Measurements from ENCODE around the gene DIPK1A. TPM values are rescaled to one million over a fixed set of nuclear protein-coding genes. Genes with fewer than 3 reads are reported as not detected.

The DIPK1A gene
- total RNA-seq, 2 donors from 2014 or later = 7.9 to 8.7 TPM

DNA sequence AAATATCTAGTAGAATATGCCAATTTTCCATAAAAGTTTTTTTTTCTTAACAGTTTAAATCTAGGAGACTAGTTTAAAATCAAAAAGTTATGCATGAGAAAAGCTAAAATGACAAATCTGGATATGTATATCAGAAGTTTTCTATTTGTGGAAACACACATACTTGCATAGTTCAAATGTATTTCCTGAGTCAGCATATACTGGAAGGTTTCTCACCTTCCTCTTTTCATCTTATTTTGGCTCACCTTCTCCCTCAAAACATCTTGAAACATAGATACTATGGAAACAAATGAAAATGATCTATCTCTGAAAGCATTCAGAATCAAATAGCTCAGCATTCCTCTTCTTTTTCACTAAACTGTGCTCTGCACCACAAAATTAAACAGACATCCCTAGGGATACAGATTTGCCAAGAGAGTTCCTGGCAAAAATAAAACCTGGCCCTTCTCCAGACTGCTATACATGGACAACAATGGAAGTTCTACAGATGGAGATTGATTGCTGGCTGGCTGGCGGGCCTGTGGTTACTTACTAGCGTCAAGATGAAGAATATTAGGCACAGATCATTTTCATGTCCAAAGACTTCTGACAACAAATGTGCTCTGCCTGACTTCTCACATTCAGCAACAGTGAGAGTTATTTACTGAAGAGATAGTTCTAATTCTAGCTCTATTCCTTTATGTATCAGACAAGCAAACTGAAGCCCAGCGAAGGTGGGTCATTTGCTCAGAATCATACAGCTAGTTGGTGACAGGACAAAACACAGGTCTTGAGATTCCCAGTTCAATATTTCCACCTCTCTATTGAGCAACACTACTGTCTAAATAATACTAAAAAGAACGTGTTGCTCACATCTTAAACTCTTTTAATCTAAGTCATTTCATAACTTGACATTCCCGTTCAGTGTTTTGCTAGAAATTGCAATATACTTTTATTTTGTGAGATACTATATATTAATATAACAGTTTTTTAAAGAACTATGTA is 26.6 kb downstream of the DIPK1A start:
- H3K9me3 ChIP-seq (ENCODE audit: control insufficient read depth, low read length, poor library complexity, severe bottlenecking) = no peaks in the 10 kb centered on the region
- no peaks in the 10 kb centered on the region for H3K27me3 Mint-ChIP-seq
- H3K4me1 Mint-ChIP-seq = peaks cover 31% of the 10 kb centered on the region
- H3K4me3 Mint-ChIP-seq = no peak overlapping the region
- H3K27ac Mint-ChIP-seq = no peak overlapping the region
- H3K36me3 Mint-ChIP-seq (ENCODE audit: low read depth) = peaks cover 8% of the 10 kb centered on the region
- no peak for ATAC-seq
- no peak for DNase-seq

DNA sequence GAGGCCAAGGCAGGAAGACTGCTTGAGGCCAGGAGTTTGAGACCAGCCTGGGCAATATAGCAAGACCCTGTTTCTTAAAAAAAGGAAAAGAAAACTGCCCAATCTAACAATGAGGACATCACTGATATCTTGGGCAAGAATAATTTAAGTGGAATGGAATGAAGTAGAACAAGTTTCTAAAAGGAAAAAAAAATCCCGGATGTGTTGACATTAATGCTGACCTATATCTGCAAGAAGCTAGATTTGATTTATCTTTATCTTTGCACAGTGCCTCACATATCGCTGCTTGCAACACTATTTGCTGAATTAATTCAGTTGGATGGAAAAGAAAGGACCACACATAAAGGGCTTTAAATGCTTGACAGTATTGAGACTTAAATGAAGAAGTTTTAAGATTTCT is 27.8 kb downstream of the DIPK1A start:
- Mint-ChIP-seq H3K4me1 (peaks cover 36% of the 10 kb centered on the region), H3K36me3 (ENCODE audit: low read depth) (peaks cover 8% of the 10 kb centered on the region), H3K27ac (no peak overlapping the region)

DNA sequence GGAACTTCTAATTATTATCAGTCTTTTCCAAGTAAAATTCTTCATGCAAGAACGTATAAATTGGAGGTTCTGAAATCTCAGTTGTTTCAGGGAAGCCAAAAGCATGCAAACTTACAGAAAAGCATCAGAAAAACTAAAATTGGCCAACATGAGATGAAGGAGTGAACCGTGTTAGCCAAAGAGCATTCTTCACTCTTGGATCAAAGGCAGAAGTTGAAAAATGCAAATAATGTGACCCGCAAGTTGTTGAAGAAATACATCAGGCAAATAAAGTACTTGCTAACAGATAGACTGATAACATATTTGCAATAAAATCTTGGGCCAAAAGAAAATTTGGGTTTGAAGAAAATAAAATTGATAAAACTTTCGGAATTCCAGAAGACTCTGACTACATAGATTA is 29.6 kb downstream of the DIPK1A start:
- no peaks in the 10 kb centered on the region for H3K9me3 ChIP-seq (ENCODE audit: control insufficient read depth, low read length, poor library complexity, severe bottlenecking)
- DNase-seq (no peak), ATAC-seq (no peak)
- Mint-ChIP-seq H3K27me3 (no peaks in the 10 kb centered on the region), H3K36me3 (ENCODE audit: low read depth) (peaks cover 8% of the 10 kb centered on the region), H3K4me3 (no peak overlapping the region), H3K4me1 (peaks cover 37% of the 10 kb centered on the region), H3K27ac (no peak overlapping the region)

More for the DNA sequence above, 27.8 kb downstream of the DIPK1A start:
- H3K27me3 Mint-ChIP-seq = no peaks in the 10 kb centered on the region
- DNase-seq (no peak), ATAC-seq (no peak)
- H3K9me3 ChIP-seq (ENCODE audit: control insufficient read depth, low read length, poor library complexity, severe bottlenecking) = no peaks in the 10 kb centered on the region
- H3K4me3 Mint-ChIP-seq = peak overlapping the region; percentile 41

DNA sequence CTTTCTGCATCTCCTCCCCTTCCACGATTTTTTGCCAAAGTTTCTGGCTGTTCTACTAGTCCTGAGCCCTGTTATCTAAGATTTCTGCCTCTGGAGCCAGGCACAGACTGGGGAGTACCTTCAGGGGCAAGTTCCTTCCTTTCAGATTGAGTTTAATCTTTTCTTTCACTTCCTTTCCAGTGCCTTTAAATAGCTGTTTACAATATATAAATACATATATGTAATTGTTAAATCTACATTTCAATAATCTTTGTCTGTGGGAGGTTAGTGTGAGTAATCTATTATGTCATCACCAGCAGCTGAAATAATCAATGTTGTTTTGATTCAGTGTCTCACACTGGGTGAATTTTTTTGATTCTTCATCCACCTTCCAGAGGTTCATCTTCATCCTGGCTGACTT is 31.8 kb downstream of the DIPK1A start:
- DNase-seq (no peak), ATAC-seq (no peak)
- H3K9me3 ChIP-seq (ENCODE audit: control insufficient read depth, low read length, poor library complexity, severe bottlenecking) = no peaks in the 10 kb centered on the region
- H3K36me3 Mint-ChIP-seq (ENCODE audit: low read depth) = peaks cover 6% of the 10 kb centered on the region
- no peak overlapping the region for H3K4me3 Mint-ChIP-seq
- no peaks in the 10 kb centered on the region for H3K27me3 Mint-ChIP-seq
- peak overlapping the region; percentile 10 for H3K27ac Mint-ChIP-seq
- H3K4me1 Mint-ChIP-seq = peaks cover 29% of the 10 kb centered on the region

DNA sequence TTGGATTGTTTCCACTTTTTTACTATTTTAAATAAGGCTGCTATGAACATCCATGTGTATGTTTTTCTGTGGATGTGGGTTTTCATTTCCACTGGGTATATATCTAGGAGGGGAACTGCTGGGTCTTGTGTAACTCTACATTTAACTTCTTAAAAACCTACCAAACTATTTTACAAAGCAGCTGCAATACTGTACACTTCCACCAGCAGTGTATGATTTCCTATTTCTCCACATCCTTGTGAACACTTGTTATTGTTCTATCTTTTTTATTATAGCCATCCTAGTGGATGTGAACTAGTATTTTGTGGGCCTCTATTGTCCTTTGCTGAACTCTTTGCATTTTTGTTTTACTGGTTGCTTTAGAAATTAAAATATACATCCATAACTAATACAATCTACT is 33.4 kb downstream of the DIPK1A start:
- peaks cover 3% of the 10 kb centered on the region for H3K36me3 Mint-ChIP-seq (ENCODE audit: low read depth)
- H3K9me3 ChIP-seq (ENCODE audit: control insufficient read depth, low read length, poor library complexity, severe bottlenecking) = no peaks in the 10 kb centered on the region
- no peaks in the 10 kb centered on the region for H3K27me3 Mint-ChIP-seq
- no peak for ATAC-seq
- no peak overlapping the region for H3K27ac Mint-ChIP-seq
- peaks cover 24% of the 10 kb centered on the region for H3K4me1 Mint-ChIP-seq
- DNase-seq = no peak
- no peak overlapping the region for H3K4me3 Mint-ChIP-seq

DNA sequence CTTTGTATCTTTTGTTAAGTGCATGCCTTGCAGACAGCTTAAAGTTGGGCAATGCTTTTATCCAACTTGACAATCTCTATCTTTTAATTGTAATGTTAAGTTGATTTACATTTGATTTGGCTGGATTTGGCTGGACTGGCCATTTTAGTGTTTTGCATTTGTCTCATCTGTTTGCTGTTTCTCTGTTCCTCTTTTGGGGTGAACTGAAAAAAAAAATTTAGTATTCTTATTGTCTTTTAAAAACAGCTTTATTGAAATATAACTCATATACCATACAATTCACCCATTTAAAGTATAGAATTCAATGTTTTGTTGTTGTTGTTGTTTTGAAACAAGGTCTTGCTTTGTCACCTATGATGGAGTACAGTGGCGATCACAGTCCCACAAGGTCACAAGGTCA is 34.4 kb downstream of the DIPK1A start:
- Mint-ChIP-seq H3K4me1 (peaks cover 22% of the 10 kb centered on the region), H3K27ac (peak overlapping the region; percentile 56), H3K4me3 (no peak overlapping the region), H3K27me3 (no peaks in the 10 kb centered on the region), H3K36me3 (ENCODE audit: low read depth) (no peaks in the 10 kb centered on the region)
- no peak for DNase-seq
- no peaks in the 10 kb centered on the region for H3K9me3 ChIP-seq (ENCODE audit: control insufficient read depth, low read length, poor library complexity, severe bottlenecking)
- no peak for ATAC-seq

DNA sequence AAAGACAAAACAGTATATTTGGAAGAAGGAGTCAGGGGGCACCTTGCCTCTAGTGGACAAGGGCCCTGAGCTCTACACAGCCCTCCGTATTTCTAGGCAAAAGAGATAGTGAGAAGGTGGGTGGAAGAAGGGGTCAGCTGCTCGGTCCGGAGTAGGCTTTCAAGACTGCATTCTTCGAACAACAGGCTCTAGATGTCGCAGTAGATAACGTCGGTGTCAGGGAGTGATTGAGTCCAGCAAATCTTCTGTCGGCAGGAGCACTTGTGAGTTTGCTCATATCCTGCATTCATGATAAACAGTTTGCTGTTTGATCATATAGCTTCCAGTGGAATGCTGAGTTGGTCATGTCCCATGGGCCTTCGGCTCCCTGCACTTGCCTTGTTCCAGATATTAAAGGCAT is 36.8 kb downstream of the DIPK1A start:
- Mint-ChIP-seq H3K4me1 (peaks cover 18% of the 10 kb centered on the region), H3K36me3 (ENCODE audit: low read depth) (no peaks in the 10 kb centered on the region), H3K4me3 (no peak overlapping the region), H3K27ac (no peak overlapping the region), H3K27me3 (no peaks in the 10 kb centered on the region)
- no peaks in the 10 kb centered on the region for H3K9me3 ChIP-seq (ENCODE audit: control insufficient read depth, low read length, poor library complexity, severe bottlenecking)
- DNase-seq (no peak), ATAC-seq (no peak)

DNA sequence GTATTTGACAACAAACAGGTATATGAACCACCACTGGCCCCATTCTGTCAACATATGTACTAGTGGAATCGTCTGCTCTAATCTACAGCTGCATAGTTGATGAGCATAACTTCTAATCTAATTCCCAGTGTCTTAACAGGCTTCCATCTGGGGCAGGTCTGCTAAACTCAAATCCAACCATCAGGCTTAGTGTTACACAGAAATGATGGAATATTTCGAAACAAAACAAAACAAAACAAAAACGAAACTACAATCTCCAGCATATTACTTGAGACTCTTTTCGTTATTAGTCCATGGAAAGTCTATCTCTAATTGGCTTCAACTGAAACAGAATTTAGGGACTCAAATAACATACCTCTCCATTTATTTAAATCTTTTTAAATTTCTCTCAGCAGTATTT is 37.6 kb downstream of the DIPK1A start:
- DNase-seq (no peak), ATAC-seq (no peak)
- Mint-ChIP-seq H3K36me3 (ENCODE audit: low read depth) (peaks cover 2% of the 10 kb centered on the region), H3K27ac (peak overlapping the region; percentile 75), H3K4me3 (no peak overlapping the region), H3K4me1 (peaks cover 13% of the 10 kb centered on the region), H3K27me3 (no peaks in the 10 kb centered on the region)
- no peaks in the 10 kb centered on the region for H3K9me3 ChIP-seq (ENCODE audit: control insufficient read depth, low read length, poor library complexity, severe bottlenecking)

DNA sequence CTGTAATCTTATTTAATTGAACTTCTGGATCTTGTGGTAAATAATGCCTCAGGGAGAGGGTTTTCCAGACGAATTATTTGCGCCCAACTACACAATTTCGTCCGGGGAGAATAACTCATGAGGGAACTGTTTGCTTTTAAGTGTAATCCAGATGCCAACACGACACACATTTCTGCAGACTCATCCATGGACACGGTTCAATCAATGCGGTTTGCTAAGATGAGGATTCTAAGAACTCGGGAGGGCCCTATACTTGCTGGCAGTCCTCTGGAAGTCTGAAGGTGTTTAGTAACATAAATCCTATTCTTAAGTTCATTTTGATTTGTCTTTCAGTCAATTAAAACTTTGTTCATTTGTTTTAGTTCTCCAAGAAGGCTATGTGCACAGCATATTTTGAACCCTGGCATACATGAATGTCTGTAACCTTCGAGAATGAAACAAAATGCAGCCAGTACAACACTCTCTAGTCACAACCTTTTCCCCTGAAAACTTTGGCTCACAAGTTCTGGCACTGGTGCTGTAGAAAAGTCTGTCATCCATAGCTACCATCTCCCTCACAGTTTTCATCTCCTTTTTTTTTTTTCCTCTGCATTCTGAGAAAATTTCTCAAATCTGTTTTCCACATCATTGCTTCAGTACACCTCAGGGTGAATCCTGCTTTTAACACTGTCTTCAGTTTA is 38.8 kb downstream of the DIPK1A start:
- ATAC-seq = no peak

DNA sequence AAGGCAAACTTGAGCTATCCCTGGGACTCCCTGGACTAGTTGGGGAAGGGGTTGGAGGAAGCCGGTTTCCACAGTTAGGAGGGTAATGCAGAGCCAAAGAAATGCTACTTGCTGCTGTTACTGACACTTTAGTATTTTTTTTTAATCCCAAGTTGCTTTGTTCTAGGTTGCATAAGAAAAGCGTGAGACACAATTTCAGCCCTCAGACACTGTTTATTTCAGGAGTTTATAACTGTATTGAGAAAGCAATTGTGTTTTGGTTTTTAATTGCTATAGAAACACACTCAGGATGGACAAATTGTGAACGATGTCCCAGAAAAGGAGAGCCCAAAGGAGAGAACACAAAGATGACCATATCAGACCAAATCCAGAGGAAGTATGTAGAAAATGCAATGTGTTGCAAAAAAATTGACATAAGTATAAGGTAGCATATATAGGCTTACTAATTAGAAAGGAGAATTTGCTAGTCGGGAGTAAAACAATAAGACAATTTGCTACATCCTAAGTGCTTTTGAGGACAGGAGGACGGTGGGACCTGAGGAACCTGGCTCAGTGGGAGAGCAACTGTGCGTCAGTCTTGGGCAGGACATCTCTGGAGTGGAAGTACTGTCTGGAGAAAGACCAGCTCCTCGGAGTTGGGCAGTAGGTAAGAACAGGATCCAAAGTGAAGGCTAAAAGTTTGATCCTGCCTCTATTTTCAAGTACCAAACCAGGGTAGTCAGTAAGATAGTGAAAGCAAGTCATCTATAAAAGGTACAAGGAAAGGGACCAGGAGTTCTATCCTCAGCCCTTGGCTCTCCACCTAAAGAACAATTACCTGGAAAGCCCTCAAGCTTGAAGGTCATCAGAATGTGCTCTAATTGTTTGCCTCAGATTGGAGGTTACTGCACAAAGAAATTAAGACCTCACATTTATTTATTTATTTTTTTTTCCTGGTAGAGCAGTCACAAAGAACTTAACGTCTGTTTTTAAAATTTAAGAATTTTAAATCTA is 39.9 kb downstream of the DIPK1A start:
- Mint-ChIP-seq H3K4me1 (peaks cover 16% of the 10 kb centered on the region), H3K27me3 (no peaks in the 10 kb centered on the region)

More for the DNA sequence above, 38.8 kb downstream of the DIPK1A start:
- Mint-ChIP-seq H3K4me1 (peaks cover 12% of the 10 kb centered on the region), H3K27ac (no peak overlapping the region), H3K27me3 (no peaks in the 10 kb centered on the region), H3K36me3 (ENCODE audit: low read depth) (peaks cover 2% of the 10 kb centered on the region), H3K4me3 (no peak overlapping the region)
- no peak for DNase-seq
- H3K9me3 ChIP-seq (ENCODE audit: control insufficient read depth, low read length, poor library complexity, severe bottlenecking) = no peaks in the 10 kb centered on the region

DNA sequence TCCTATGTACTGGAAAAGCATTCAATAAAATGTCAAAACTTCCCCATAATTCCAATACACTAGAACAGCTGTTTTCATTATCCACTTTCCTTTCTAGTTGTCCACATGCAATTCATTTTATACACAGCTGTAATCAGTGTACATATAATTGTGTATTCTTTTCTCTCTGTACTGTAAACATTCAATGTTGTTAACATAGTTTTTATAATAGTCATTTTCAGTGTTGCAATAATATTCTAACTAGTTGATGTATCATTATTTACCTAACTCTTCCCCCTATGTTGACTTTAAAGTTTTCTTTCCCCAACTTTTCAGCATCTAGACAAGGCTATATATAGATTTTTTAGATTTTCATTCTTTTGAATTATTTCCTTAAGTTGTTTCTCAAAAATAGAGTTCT is 44.4 kb downstream of the DIPK1A start:
- no peaks in the 10 kb centered on the region for H3K27me3 Mint-ChIP-seq
- peaks cover 2% of the 10 kb centered on the region for H3K36me3 Mint-ChIP-seq (ENCODE audit: low read depth)
- ATAC-seq (no peak), DNase-seq (no peak)
- peaks cover 21% of the 10 kb centered on the region for H3K4me1 Mint-ChIP-seq
- no peak overlapping the region for H3K27ac Mint-ChIP-seq
- no peak overlapping the region for H3K4me3 Mint-ChIP-seq
- H3K9me3 ChIP-seq (ENCODE audit: control insufficient read depth, low read length, poor library complexity, severe bottlenecking) = no peaks in the 10 kb centered on the region

More for the DNA sequence above, 39.9 kb downstream of the DIPK1A start:
- Mint-ChIP-seq H3K27ac (peak overlapping the region; percentile 1), H3K36me3 (ENCODE audit: low read depth) (peaks cover 2% of the 10 kb centered on the region), H3K4me3 (no peak overlapping the region)
- DNase-seq (no peak), ATAC-seq (no peak)
- H3K9me3 ChIP-seq (ENCODE audit: control insufficient read depth, low read length, poor library complexity, severe bottlenecking) = no peaks in the 10 kb centered on the region

DNA sequence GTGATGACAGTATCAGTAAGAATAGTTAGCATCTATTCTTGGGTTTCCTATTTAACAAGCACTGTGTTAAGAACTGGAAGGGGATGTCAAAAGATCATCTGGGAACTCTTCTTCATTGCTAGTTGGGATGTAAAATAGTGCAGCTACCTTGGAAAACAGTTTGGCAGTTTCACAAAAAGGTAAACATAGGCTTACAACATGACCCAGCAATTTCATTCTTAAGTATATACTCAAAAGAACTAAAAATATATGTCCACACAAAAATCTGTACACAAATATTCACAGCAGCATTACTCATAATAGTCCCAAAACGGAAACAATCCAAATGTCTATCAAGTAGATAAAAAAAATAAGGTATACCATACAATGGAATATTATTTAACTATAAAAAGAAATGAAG is 45.7 kb downstream of the DIPK1A start:
- Mint-ChIP-seq H3K4me1 (peaks cover 21% of the 10 kb centered on the region), H3K27ac (no peak overlapping the region), H3K27me3 (no peaks in the 10 kb centered on the region), H3K4me3 (no peak overlapping the region), H3K36me3 (ENCODE audit: low read depth) (peaks cover 2% of the 10 kb centered on the region)
- H3K9me3 ChIP-seq (ENCODE audit: control insufficient read depth, low read length, poor library complexity, severe bottlenecking) = no peaks in the 10 kb centered on the region
- no peak for DNase-seq
- ATAC-seq = no peak

Measured in T-helper 17 cell (primary cell).